Esophagus muscularis mucosa (tissue), 4 donors: ENCODE results near the gene CDK19.

Source experiments
- CTCF ChIP-seq, 3 experiments: fragments of 200-600 bp in 2 of 3; fragments of 450-650 bp in 1 of 3; sonication (generic) in 2 of 3; IDR thresholded peaks; one replicate each; pipeline ENCODE4 v1.5.1; 2017 to 2019; ENCODE audit warnings: antibody characterized with exemption in 3 of 3, mild to moderate bottlenecking in 2 of 3, moderate library complexity in 1 of 3
- EP300 ChIP-seq: sonication (generic); formaldehyde crosslinking; IDR thresholded peaks from one replicate; pipeline ENCODE4 v1.6.1; 2017; ENCODE audit warnings: antibody characterized with exemption
- POLR2A ChIP-seq: fragments of 450-650 bp; IDR thresholded peaks from one replicate; pipeline ENCODE4 v1.6.1; 2017; ENCODE audit warnings: antibody characterized with exemption, moderate library complexity, mild to moderate bottlenecking, low read depth

GRCh38 chr6:110853754-110854477 is 38.6 kb upstream of the CDK19 start:
- TF ChIP-seq POLR2A (no peak), EP300 (no peak), CTCF (IDR thresholded peaks at IDR 0.05) (no peak)
